BLaER1 treated with 17β-estradiol and CSF1 and Interleukin-3, amounts not matched to agents 10 nM and 100 nM (cell line): ENCODE data around the gene OTUB1.
A peak's percentile ranks its signal among the peaks of the same experiment; 100 is the strongest.

ENCODE experiments used
- H3K27ac ChIP-seq, 11 experiments: shearing (Covaris generic); formaldehyde crosslinking; 2 replicates each; pipeline ENCODE4 v1.8.1; 2022
- H3K27me3 ChIP-seq, 11 experiments: shearing (Covaris generic); formaldehyde crosslinking; 2 replicates each; pipeline ENCODE4 v1.8.1; 2022
- H3K36me3 ChIP-seq, 11 experiments: shearing (Covaris generic); formaldehyde crosslinking; 2 replicates each; pipeline ENCODE4 v1.8.1; 2022
- H3K4me1 ChIP-seq, 10 experiments: shearing (Covaris generic); formaldehyde crosslinking; 2 replicates each; pipeline ENCODE4 v1.8.1; 2022
- H3K4me2 ChIP-seq, 11 experiments: shearing (Covaris generic); formaldehyde crosslinking; 2 replicates each; pipeline ENCODE4 v1.8.1; 2022
- H3K4me3 ChIP-seq, 10 experiments: shearing (Covaris generic); formaldehyde crosslinking; 2 replicates each; pipeline ENCODE4 v1.8.1; 2022
- H3K9ac ChIP-seq, 11 experiments: shearing (Covaris generic); formaldehyde crosslinking; 2 replicates each; pipeline ENCODE4 v1.8.1; 2022
- H3K9me3 ChIP-seq, 11 experiments: shearing (Covaris generic); formaldehyde crosslinking; replicated peaks in 1 of 11; 2 replicates each; pipeline ENCODE4 v1.8.1; 2022
- H4K20me1 ChIP-seq, 11 experiments: shearing (Covaris generic); formaldehyde crosslinking; 2 replicates each; pipeline ENCODE4 v1.8.1; 2022
- Cebpa-rat ChIP-seq, 11 experiments: shearing (Covaris generic); IDR thresholded peaks; 2 replicates each; pipeline ENCODE4 v1.8.1; 2022

OTUB1 gene, protein sequence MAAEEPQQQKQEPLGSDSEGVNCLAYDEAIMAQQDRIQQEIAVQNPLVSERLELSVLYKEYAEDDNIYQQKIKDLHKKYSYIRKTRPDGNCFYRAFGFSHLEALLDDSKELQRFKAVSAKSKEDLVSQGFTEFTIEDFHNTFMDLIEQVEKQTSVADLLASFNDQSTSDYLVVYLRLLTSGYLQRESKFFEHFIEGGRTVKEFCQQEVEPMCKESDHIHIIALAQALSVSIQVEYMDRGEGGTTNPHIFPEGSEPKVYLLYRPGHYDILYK

DNA sequence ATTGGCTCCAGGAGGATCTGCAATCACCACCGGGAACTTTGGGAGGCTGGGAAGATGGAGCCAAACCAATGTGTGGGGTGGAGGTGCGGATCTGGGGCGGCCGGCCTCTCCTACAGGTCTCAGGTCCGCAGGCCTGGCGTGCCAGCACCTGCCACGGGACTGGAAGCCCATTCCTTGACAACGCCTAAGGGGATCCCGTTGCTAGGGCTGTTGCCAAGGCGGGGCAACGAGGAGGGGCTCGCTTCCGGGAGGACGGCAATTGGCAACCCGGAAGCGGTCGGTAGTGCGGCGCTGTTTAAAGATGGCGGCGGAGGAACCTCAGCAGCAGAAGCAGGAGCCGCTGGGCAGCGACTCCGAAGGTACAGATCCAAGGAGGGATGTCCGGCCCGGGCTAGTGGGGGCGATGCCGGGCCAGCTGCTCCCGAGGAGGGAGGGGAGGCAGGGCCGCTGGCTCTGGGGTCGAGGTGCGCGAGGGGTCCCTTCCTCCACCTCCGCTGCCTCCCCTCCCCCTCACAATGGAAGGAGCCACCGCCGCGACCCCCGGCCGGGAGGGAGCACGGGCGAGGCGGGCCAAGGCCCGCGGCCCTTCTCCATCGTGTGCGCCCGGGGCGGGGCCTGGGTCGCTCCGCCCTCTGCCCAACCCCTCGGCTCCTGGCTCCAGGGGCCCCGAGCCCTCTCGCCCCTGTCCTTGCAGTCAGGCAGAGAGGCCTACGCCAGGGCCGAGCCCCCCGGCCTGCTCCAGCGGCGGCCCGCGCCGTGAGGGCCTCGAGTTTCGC lies at the start of gene OTUB1:
Gene OTUB1 (plus strand): TSS at position 283 of the 776 bp plus-strand sequence. CDS start 19 bp downstream, at position 302.
- H3K27me3 ChIP-seq: no peaks in the 10 kb centered on the region
- peaks cover 22 to 67% (median 56%) of the 10 kb centered on the region in 11 experiments; a peak in 21 of 22 replicates for H4K20me1 ChIP-seq
- H3K9me3 ChIP-seq: no peaks in the 10 kb centered on the region
- H3K4me3 ChIP-seq: peak within 1 kb of the TSS; percentile 85 to 99 (median 92)
- H3K4me2 ChIP-seq: peak within 1 kb of the TSS; percentile 81 to 98 (median 95)
- H3K9ac ChIP-seq: peak within 1 kb of the TSS; percentile 93 to 98 (median 96)
- peaks cover 40 to 66% (median 61%) of the 10 kb centered on the region in 10 experiments for H3K4me1 ChIP-seq
- peaks cover 31 to 40% (median 35%) of the 10 kb centered on the region in 11 experiments for H3K36me3 ChIP-seq
- no peak for TF ChIP-seq Cebpa-rat (IDR thresholded peaks at IDR 0.05)
- peak within 1 kb of the TSS; percentile 93 to 98 (median 96) for H3K27ac ChIP-seq

DNA sequence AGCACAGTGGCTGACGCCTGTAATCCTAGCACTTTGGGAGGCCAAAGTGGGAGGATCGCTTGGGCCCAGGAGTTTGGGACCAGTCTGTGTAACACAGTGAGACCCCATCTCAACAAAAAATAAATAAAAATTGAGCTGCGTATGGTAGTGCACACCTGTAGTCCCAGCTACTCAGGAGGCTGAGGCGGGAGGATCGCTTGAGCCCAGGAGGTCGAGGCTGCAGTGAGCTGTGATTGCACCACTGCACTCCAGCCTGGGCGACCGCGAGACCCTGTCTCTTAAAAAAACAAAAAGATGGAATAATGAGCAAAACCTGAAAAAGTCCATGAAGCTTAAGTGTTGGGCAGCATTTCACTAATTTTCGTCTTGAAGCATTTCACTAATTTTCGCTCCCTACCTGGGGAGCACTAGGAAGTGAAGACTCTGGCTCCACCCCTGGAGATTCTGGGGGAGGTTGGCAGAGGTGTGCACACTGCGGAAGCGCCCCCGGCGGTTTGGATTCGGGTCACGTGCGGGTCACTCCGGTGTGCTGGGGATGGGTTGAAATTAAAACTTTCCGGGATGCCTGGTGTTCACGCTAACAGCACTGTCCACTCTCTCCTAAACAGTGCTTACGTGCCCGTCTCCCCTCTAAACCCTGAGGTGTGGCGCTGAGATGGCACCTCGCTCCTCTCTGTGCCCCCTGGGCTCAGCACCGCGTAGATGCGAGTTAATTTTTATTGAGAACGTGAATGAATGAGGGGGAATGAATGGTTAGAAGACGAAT lies 48.3 kb upstream of the OTUB1 start:
- peak overlapping the region in 8 of 11 experiments; percentile 8 to 83 (median 46); a peak in 14 of 22 replicates for H3K27ac ChIP-seq
- H3K4me3 ChIP-seq: peak overlapping the region; percentile 72 to 87 (median 78)
- H3K9ac ChIP-seq: peak overlapping the region; percentile 78 to 89 (median 83)
- peak overlapping the region; percentile 75 to 99 (median 97) for H3K4me2 ChIP-seq
- H3K27me3 ChIP-seq: no peaks in the 10 kb centered on the region
- peaks cover 33 to 54% (median 44%) of the 10 kb centered on the region in 10 experiments for H3K4me1 ChIP-seq
- peaks cover 0 to 16% (median 9%) of the 10 kb centered on the region in 11 experiments; a peak in 10 of 22 replicates for H3K36me3 ChIP-seq
- TF ChIP-seq Cebpa-rat (IDR thresholded peaks at IDR 0.05): no peak
- no peaks in the 10 kb centered on the region for H3K9me3 ChIP-seq
- H4K20me1 ChIP-seq: peaks cover 0 to 23% (median 7%) of the 10 kb centered on the region in 11 experiments; a peak in 17 of 22 replicates

DNA sequence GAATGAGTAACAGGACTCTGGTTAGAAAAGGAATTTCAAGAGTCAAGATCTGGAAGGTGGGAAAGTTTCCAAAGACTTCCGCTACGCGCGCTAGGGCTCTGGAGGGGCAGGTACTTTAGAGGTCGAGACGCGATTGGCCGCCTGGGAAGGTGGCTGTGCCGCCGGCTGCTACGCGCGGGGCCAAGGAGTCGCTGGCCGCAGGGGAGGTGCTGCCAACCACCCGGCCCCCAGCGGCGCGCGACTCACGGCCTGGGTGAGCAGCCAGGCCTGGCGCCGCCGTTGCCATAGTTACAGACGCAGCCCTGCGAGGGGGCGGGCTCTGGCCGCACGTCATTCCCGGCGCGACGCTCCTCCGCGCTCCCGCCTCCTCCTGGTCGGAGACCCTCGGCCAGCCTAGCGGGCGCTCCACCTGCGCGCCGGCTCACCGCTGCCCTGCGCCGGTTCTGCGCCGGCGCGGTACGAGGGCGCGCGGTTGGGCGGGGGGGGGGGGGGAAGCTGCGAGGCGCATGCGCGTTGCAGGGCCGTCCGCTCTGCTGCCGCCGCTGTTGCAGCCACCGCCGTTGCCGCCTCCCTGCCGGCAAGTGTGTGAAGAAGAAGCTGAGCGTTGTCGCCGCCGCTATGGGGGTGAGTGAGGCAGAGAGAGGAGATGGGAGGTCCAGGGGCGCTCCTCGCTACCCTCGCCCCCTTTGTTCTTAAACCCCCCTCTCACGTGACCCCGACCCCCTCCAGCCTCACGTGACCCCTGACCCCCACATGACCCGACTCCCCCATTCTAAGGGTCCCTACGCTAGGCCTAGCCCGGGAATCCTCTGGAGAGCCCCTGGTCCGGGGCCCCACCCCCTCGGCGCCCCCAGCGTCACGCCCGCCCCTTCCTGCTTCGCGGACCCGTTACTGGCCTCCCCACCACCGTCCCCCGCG lies 47.5 kb upstream of the OTUB1 start, which contains the start of gene NAA40:
Gene NAA40 (plus strand): TSS at position 524 of the 918 bp plus-strand sequence. CDS start 95 bp downstream, at position 619.
- H3K9me3 ChIP-seq: no peaks in the 10 kb centered on the region
- H3K27me3 ChIP-seq: no peaks in the 10 kb centered on the region
- peaks cover 42 to 62% (median 52%) of the 10 kb centered on the region in 10 experiments for H3K4me1 ChIP-seq
- no peak for TF ChIP-seq Cebpa-rat (IDR thresholded peaks at IDR 0.05)
- peaks cover 7 to 31% (median 15%) of the 10 kb centered on the region in 11 experiments; a peak in 18 of 22 replicates for H4K20me1 ChIP-seq
- peak within 1 kb of the TSS; percentile 95 to 99 (median 97) for H3K4me2 ChIP-seq
- H3K9ac ChIP-seq: peak within 1 kb of the TSS; percentile 78 to 89 (median 83)
- peak within 1 kb of the TSS; percentile 60 to 86 (median 79); a peak in 21 of 22 replicates for H3K27ac ChIP-seq
- peaks cover 0 to 20% (median 13%) of the 10 kb centered on the region in 11 experiments; a peak in 10 of 22 replicates for H3K36me3 ChIP-seq
- peak within 1 kb of the TSS; percentile 72 to 87 (median 78) for H3K4me3 ChIP-seq

DNA sequence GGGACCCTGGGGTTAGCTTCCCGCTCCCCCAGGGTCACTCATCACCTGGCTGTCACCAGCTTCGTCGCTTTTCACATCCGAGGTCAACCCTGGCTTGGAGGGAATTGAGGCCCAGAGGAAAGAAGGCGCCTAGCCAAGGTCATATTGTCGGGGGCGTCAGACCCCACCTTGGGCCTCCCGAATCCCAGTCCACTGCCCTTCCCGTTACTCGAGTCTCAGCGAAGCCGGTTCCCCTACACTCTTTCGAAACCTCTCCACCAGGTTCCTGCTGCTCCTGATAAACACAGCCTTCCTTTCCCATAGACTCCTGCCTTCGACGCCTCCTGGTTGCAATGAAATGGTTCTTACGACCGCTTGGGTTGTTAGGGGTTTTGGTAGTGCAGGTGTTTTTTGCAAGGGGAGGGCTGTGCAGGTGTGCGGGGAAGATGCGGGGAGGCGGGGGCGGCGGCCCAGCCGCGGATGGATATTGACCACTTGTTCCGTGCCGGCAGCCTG lies 46.8 kb upstream of the OTUB1 start:
- Histone ChIP-seq H3K27me3 (no peaks in the 10 kb centered on the region), H3K9ac (peak overlapping the region; percentile 78 to 89 (median 83)), H4K20me1 (peaks cover 11 to 38% (median 23%) of the 10 kb centered on the region in 11 experiments; a peak in 19 of 22 replicates), H3K4me2 (peak overlapping the region; percentile 93 to 99 (median 97)), H3K4me1 (peaks cover 46 to 63% (median 52%) of the 10 kb centered on the region in 10 experiments), H3K27ac (peak overlapping the region; percentile 60 to 86 (median 79); a peak in 21 of 22 replicates), H3K4me3 (peak overlapping the region; percentile 72 to 87 (median 78)), H3K9me3 (no peaks in the 10 kb centered on the region), H3K36me3 (peaks cover 0 to 25% (median 13%) of the 10 kb centered on the region in 11 experiments; a peak in 10 of 22 replicates)
- TF ChIP-seq Cebpa-rat (IDR thresholded peaks at IDR 0.05): no peak

DNA sequence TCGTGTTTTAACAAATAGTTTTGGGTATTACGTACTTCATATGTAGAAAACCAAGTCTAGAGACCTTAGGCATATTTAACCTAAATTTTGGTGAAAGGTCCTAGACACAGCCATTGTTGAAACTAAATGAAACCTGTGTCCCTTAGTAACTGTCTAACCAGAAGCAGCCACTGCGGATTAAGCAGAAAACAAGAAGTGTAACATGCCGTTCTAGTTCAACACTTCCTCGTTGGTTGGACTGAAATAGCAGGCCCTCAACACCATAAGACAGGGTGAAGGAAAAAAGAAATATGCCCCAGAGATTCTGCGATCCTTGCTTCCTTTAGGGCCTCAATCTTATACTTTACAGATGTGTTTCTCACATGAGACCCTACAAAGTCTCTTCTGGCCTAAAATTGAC lies 45.5 kb upstream of the OTUB1 start:
- H3K4me3 ChIP-seq: peak overlapping the region in 9 of 10 experiments; percentile 72 to 87 (median 77); a peak in 11 of 20 replicates
- peaks cover 60 to 73% (median 64%) of the 10 kb centered on the region in 10 experiments for H3K4me1 ChIP-seq
- H3K27ac ChIP-seq: peak overlapping the region; percentile 59 to 86 (median 73)
- peaks cover 20 to 51% (median 36%) of the 10 kb centered on the region in 11 experiments; a peak in 19 of 22 replicates for H4K20me1 ChIP-seq
- H3K27me3 ChIP-seq: no peaks in the 10 kb centered on the region
- peak overlapping the region; percentile 78 to 89 (median 83); a peak in 21 of 22 replicates for H3K9ac ChIP-seq
- no peaks in the 10 kb centered on the region for H3K9me3 ChIP-seq
- peaks cover 0 to 36% (median 13%) of the 10 kb centered on the region in 11 experiments; a peak in 10 of 22 replicates for H3K36me3 ChIP-seq
- H3K4me2 ChIP-seq: peak overlapping the region; percentile 93 to 99 (median 97)
- no peak for TF ChIP-seq Cebpa-rat (IDR thresholded peaks at IDR 0.05)

DNA sequence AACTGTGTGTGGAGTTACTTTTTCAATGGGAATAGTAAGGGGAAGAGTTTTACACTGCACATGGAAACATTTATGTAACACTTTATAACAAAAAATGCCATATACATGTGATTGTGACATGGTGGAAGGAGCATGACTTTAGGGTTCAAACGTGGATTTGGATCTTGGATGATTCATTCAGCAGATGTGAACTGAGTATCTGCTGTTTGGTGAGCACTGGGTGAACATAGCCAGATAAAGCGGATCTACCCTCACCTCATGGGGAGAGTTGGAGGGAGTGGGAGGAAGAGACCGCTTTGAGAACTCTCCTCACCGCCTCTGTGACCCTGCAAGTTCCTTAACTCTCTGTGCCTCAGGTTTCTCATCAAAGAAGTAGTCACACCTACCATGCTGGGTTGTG lies 44.3 kb upstream of the OTUB1 start:
- peak overlapping the region in 4 of 11 experiments; percentile 59 to 86 (median 74); a peak in 3 of 22 replicates for H3K27ac ChIP-seq
- peak overlapping the region in 8 of 11 experiments; percentile 93 to 99 (median 97); a peak in 17 of 22 replicates for H3K4me2 ChIP-seq
- no peak overlapping the region for H3K4me3 ChIP-seq
- H3K9me3 ChIP-seq: no peaks in the 10 kb centered on the region
- no peak for TF ChIP-seq Cebpa-rat (IDR thresholded peaks at IDR 0.05)
- peaks cover 9 to 47% (median 23%) of the 10 kb centered on the region in 11 experiments for H3K36me3 ChIP-seq
- no peaks in the 10 kb centered on the region for H3K27me3 ChIP-seq
- H3K9ac ChIP-seq: peak overlapping the region in 8 of 11 experiments; percentile 81 to 89 (median 85); a peak in 8 of 22 replicates
- peaks cover 60 to 73% (median 65%) of the 10 kb centered on the region in 10 experiments for H3K4me1 ChIP-seq
- H4K20me1 ChIP-seq: peaks cover 24 to 58% (median 42%) of the 10 kb centered on the region in 11 experiments; a peak in 19 of 22 replicates

DNA sequence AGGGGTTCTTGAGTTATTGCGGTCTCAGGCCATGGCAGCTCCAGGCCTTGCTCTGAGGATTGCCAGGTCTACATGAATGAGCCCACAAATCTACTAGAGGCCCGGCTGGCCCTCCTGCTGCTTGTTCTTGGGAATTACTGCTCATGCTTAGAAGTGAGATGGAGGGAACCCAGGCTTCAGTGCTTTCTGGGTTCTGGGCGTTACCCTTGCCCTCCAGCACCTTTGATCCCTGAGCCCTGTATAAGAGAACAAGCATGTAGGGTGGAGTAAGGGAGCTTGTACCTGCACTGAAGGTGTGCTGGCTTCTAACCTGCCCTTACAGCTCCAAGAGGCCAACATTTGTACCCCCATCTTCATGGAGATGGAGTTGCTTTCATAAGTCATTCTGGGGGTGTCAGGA lies 43.4 kb upstream of the OTUB1 start:
- peak overlapping the region; percentile 5 to 89 (median 37); a peak in 14 of 22 replicates for H3K9ac ChIP-seq
- peaks cover 24 to 58% (median 42%) of the 10 kb centered on the region in 11 experiments; a peak in 19 of 22 replicates for H4K20me1 ChIP-seq
- H3K4me1 ChIP-seq: peaks cover 56 to 69% (median 63%) of the 10 kb centered on the region in 10 experiments
- peaks cover 16 to 56% (median 32%) of the 10 kb centered on the region in 11 experiments for H3K36me3 ChIP-seq
- H3K4me3 ChIP-seq: no peak overlapping the region
- no peaks in the 10 kb centered on the region for H3K27me3 ChIP-seq
- no peak for TF ChIP-seq Cebpa-rat (IDR thresholded peaks at IDR 0.05)
- peak overlapping the region in 7 of 11 experiments; percentile 2 to 98 (median 17); a peak in 4 of 22 replicates for H3K4me2 ChIP-seq
- peak overlapping the region in 1 of 11 experiments; percentile 29; a peak in 2 of 22 replicates for H3K27ac ChIP-seq
- H3K9me3 ChIP-seq: no peaks in the 10 kb centered on the region
